Liver (tissue), 9 donors: ENCODE results near the gene NMRK1. TPM values are rescaled to one million over a fixed set of nuclear protein-coding genes. Genes with fewer than 3 reads are reported as not detected.
A peak's percentile ranks its signal among the peaks of the same experiment; 100 is the strongest.

Source experiments
- DNase-seq: peaks from one replicate; pipeline ENCODE4 v3.0.0-alpha.2; 2017; ENCODE audit warnings: low spot score
- H3K27ac ChIP-seq, 2 donors: one replicate each; pipeline ENCODE4 v1.7.0; 2013; ENCODE audit warnings: inconsistent platforms in 2 of 2, low read length in 2 of 2, control low read depth in 1 of 2, low read depth in 1 of 2, mild to moderate bottlenecking in 1 of 2
- H3K27me3 ChIP-seq, 4 donors: one replicate each; pipeline versions ENCODE4 v1.6.1 to v1.7.0; 2013; ENCODE audit warnings: low read length in 3 of 4, inconsistent platforms in 1 of 4, mild to moderate bottlenecking in 1 of 4, moderate library complexity in 1 of 4; ENCODE audit not compliant: control insufficient read depth in 4 of 4, insufficient read depth in 4 of 4
- H3K36me3 ChIP-seq, 4 donors: one replicate each; pipeline versions ENCODE4 v1.6.1 to v1.7.0; 2013; ENCODE audit warnings: low read length in 3 of 4, mild to moderate bottlenecking in 3 of 4, low read depth in 1 of 4, moderate library complexity in 1 of 4; ENCODE audit not compliant: control insufficient read depth in 4 of 4, insufficient read depth in 3 of 4
- H3K4me1 ChIP-seq, 4 donors: one replicate each; pipeline versions ENCODE4 v1.6.1 to v1.7.0; 2013; ENCODE audit warnings: low read length in 3 of 4, mild to moderate bottlenecking in 3 of 4, moderate library complexity in 1 of 4; ENCODE audit not compliant: control insufficient read depth in 4 of 4, insufficient read depth in 4 of 4
- H3K4me3 ChIP-seq, 3 donors: one replicate each; pipeline versions ENCODE4 v1.6.1 to v1.7.0; 2013; ENCODE audit warnings: low read length in 3 of 3, control low read depth in 1 of 3, low read depth in 1 of 3, mild to moderate bottlenecking in 1 of 3
- H3K9ac ChIP-seq, 2 donors: one replicate each; pipeline ENCODE4 v1.7.0; 2013; ENCODE audit warnings: low read length in 2 of 2, mild to moderate bottlenecking in 2 of 2, moderate library complexity in 2 of 2, control low read depth in 1 of 2, low read depth in 1 of 2
- H3K9me3 ChIP-seq, 4 donors: one replicate each; pipeline versions ENCODE4 v1.6.1 to v1.7.0; 2013; ENCODE audit warnings: low read length in 3 of 4; ENCODE audit not compliant: control insufficient read depth in 4 of 4
- ATF3 ChIP-seq: IDR thresholded peaks from 2 replicates; pipeline ENCODE4 v1.6.1; 2016; ENCODE audit warnings: antibody characterized with exemption
- CTCF ChIP-seq: fragments of 150-350 bp; IDR thresholded peaks from 2 replicates; pipeline ENCODE4 v1.5.1; 2017; ENCODE audit warnings: improper control_type of control experiment, low read depth, low read length; ENCODE audit not compliant: missing input control
- FOXA2 ChIP-seq: IDR thresholded peaks from 2 replicates; pipeline ENCODE4 v1.6.1; 2016; ENCODE audit warnings: antibody characterized with exemption
- GABPA ChIP-seq, 2 donors: IDR thresholded peaks in 1 of 2; conservative IDR thresholded peaks in 1 of 2; 2 replicates each; pipeline ENCODE4 v1.6.1; 2016; ENCODE audit warnings: antibody characterized with exemption in 2 of 2, mild to moderate bottlenecking in 1 of 2, moderate library complexity in 1 of 2
- HNF4A ChIP-seq, 2 donors: conservative IDR thresholded peaks; 2 replicates each; pipeline ENCODE4 v1.6.1; 2016; ENCODE audit warnings: antibody characterized with exemption in 2 of 2, mild to moderate bottlenecking in 2 of 2
- HNF4G ChIP-seq: IDR thresholded peaks from 2 replicates; pipeline ENCODE4 v1.6.1; 2016; ENCODE audit warnings: antibody characterized with exemption
- JUND ChIP-seq, 2 donors: IDR thresholded peaks; 2 replicates each; pipeline ENCODE4 v1.6.1; 2016; ENCODE audit warnings: antibody characterized with exemption in 2 of 2
- RXRA ChIP-seq, 2 donors: IDR thresholded peaks; 2 replicates each; pipeline ENCODE4 v1.6.1; 2017 to 2018; ENCODE audit warnings: antibody characterized with exemption in 2 of 2, mild to moderate bottlenecking in 1 of 2
- TAF1 ChIP-seq: conservative IDR thresholded peaks from 2 replicates; pipeline ENCODE4 v1.6.1; 2016; ENCODE audit warnings: antibody characterized with exemption, mild to moderate bottlenecking
- YY1 ChIP-seq: IDR thresholded peaks from 2 replicates; pipeline ENCODE4 v1.6.1; 2016; ENCODE audit warnings: antibody characterized with exemption, mild to moderate bottlenecking
- ZBTB33 ChIP-seq: IDR thresholded peaks from 2 replicates; pipeline ENCODE4 v1.6.1; 2016; ENCODE audit warnings: antibody characterized with exemption
- WGBS: extraction: QIAGEN DNeasy Blood & Tissue Kit; methylation state at CpG from one replicate; pipeline ENCODE4 v1.1.7; 2013; 5-methylcytosine and 5-hydroxymethylcytosine counted together
- polyA plus RNA-seq, 2 donors: library from polyadenylated mRNA; stranded (reverse) in 1 of 2; unstranded in 1 of 2; fragments of 200-250 nt in 1 of 2; fragments of >200 nt in 1 of 2; fragmentation: Nextera tagmentation in 1 of 2; extraction: Ambion mirVana in 1 of 2; gene quantifications; one replicate each; pipeline versions ENCODE4 v1.2.1 to v1.2.3, GENCODE V29; 2013 to 2015
- total RNA-seq, 2 donors: library from RNA; depleted of rRNA; stranded (reverse); fragments of >200 nt; gene quantifications; one replicate each; pipeline ENCODE4 v1.2.3, GENCODE V29; 2014
- TF ChIP-seq, protein P1 (sequence below): IDR thresholded peaks from 2 replicates; pipeline ENCODE4 v1.6.1; 2016; ENCODE audit warnings: antibody characterized with exemption
- donor health status: healthy.
- donor health status: healthy.
- donor health status: healthy.
- donor health status: healthy.
- donor health status: healthy.

NMRK1 gene
- total and polyA plus RNA-seq, 4 donors, result 6.8 to 32.2 (median 15.9) TPM

GRCh38 chr9:75111019-75111622 is 23.2 kb upstream of the NMRK1 start:
- Histone ChIP-seq H3K9ac (no peak overlapping the region), H3K9me3 (no peaks in the 10 kb centered on the region), H3K4me1 (peaks cover 0 to 11% (median under 1%) of the 10 kb centered on the region in 4 donors), H3K27me3 (no peaks in the 10 kb centered on the region), H3K36me3 (no peaks in the 10 kb centered on the region), H3K4me3 (no peak overlapping the region), H3K27ac (no peak overlapping the region)
- WGBS, result 79% methylated on average over 5 of the region's 5 CpGs
- TF ChIP-seq ZBTB33 (no peak), JUND (IDR thresholded peaks at IDR 0.05) (no peak), HNF4A (conservative IDR thresholded peaks at IDR 0.05) (no peak), HNF4G (no peak), CTCF (no peak), GABPA (IDR thresholded peaks at IDR 0.05 in 1 of 2, conservative IDR thresholded peaks at IDR 0.05 in 1 of 2) (no peak), RXRA (IDR thresholded peaks at IDR 0.05) (no peak), YY1 (no peak), ATF3 (no peak), FOXA2 (no peak), TAF1 (no peak)
- TF ChIP-seq, protein P1, sequence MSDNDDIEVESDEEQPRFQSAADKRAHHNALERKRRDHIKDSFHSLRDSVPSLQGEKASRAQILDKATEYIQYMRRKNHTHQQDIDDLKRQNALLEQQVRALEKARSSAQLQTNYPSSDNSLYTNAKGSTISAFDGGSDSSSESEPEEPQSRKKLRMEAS, result no peak
- DNase-seq, result no peak

DNA sequence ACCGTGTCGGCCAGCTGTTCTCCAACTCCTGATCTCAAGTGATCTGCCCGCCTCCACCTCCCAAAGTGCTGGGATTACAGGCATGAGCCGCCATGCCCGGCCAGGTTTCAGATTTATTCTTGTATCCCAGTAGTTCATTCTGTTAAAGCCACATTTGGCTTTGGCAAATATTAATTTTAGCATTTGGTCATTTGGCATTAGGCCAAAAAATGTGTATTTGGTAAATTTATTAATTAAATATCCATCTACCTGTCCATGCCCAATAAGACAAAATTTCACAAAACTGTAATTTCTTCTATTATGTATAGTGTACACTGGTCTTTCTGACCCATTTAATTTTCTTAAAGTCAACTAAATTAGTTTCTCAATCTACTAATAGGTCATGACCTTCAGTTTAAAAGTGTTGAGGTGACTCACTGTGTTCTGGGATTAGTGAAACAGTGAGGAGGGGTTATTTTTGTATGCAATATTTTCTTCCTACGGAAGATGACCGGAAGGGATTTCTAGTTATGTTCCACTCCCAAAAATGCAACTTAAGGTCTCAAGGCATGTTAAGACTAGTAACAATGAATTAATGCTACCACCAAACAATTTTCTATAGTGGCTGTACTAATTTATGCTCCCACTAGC is 21.4 kb upstream of the NMRK1 start:
- H3K4me1 ChIP-seq, result peaks cover 0 to 19% (median 2%) of the 10 kb centered on the region in 4 donors
- DNase-seq, result no peak
- no peaks in the 10 kb centered on the region for H3K27me3 ChIP-seq
- WGBS, result 93% methylated on average over 7 of the region's 7 CpGs
- H3K27ac ChIP-seq, result peak overlapping the region in 1 of 2 donors; percentile 39
- no peak for TF ChIP-seq RXRA (IDR thresholded peaks at IDR 0.05)
- no peak for TF ChIP-seq HNF4A (conservative IDR thresholded peaks at IDR 0.05)
- TF ChIP-seq, protein P1, result no peak
- no peak for TF ChIP-seq ZBTB33
- TF ChIP-seq JUND (IDR thresholded peaks at IDR 0.05), result peak in 1 of 2 donors; percentile 30
- H3K9ac ChIP-seq, result no peak overlapping the region
- H3K9me3 ChIP-seq, result no peaks in the 10 kb centered on the region
- no peaks in the 10 kb centered on the region for H3K36me3 ChIP-seq
- H3K4me3 ChIP-seq, result no peak overlapping the region
